Prostate gland (tissue), 2 donors: Measurements from ENCODE around the gene PLCB4. TPM values are rescaled to one million over a fixed set of nuclear protein-coding genes. Genes with fewer than 3 reads are reported as not detected.
A peak's percentile ranks its signal among the peaks of the same experiment; 100 is the strongest.

Experiments
- DNase-seq: peaks from one replicate; pipeline ENCODE4 v3.0.0-alpha.2; 2019; ENCODE audit warnings: low spot score
- H3K27ac ChIP-seq, 2 donors: fragments of 200-600 bp; sonication (generic); 2 replicates each; pipeline ENCODE4 v1.5.1; 2017 to 2019
- H3K27me3 ChIP-seq: fragments of 200-600 bp; sonication (generic); replicated peaks from 2 replicates; pipeline ENCODE4 v1.5.1; 2019; ENCODE audit not compliant: insufficient read depth
- H3K36me3 ChIP-seq, 2 donors: fragments of 200-600 bp; sonication (generic); 1 replicate in 1 of 2; 2 replicates in 1 of 2; pipeline versions ENCODE4 v1.5.1 to v1.8.1; 2017 to 2019
- H3K4me1 ChIP-seq: fragments of 200-600 bp; sonication (generic); replicated peaks from 2 replicates; pipeline ENCODE4 v1.5.1; 2019
- H3K4me3 ChIP-seq, 2 donors: fragments of 200-600 bp; sonication (generic); 2 replicates each; pipeline ENCODE4 v1.5.1; 2017 to 2019
- H3K9me3 ChIP-seq: fragments of 200-600 bp; sonication (generic); 2 replicates; pipeline ENCODE4 v1.5.1; 2017
- POLR2A ChIP-seq: fragments of 450-650 bp; IDR thresholded peaks from one replicate; pipeline ENCODE4 v1.6.1; 2016; ENCODE audit warnings: antibody characterized with exemption, mild to moderate bottlenecking
- POLR2AphosphoS5 ChIP-seq: sonication (generic); formaldehyde crosslinking; IDR thresholded peaks from one replicate; pipeline ENCODE4 v1.6.1; 2017; ENCODE audit warnings: antibody characterized with exemption
- WGBS: methylation state at CpG from one replicate; pipeline ENCODE4 v1.1.5; 2018; 5-methylcytosine and 5-hydroxymethylcytosine counted together
- intact Hi-C: fragments of 100-400 bp; cut with DNase I; formaldehyde crosslinking; loops from one replicate; pipeline ENCODE4 v1.14.2; 2022
- total RNA-seq, 2 donors: library from RNA; depleted of rRNA; stranded (reverse); fragments of >200 nt; gene quantifications; one replicate each; pipeline ENCODE4 v1.1.0, GENCODE V29; 2016
- TF ChIP-seq, protein P1 (sequence below), 4 experiments: fragments of 200-600 bp in 2 of 4; fragments of 450-650 bp in 2 of 4; sonication (generic) in 2 of 4; IDR thresholded peaks; 1 replicate in 3 of 4; 2 replicates in 1 of 4; pipeline ENCODE4 v1.5.1; 2016 to 2019; ENCODE audit warnings: antibody characterized with exemption in 4 of 4, mild to moderate bottlenecking in 2 of 4, moderate library complexity in 2 of 4

Gene PLCB4
- total RNA-seq, 2 donors from 2014 or later: 9.1 to 11.6 TPM

DNA sequence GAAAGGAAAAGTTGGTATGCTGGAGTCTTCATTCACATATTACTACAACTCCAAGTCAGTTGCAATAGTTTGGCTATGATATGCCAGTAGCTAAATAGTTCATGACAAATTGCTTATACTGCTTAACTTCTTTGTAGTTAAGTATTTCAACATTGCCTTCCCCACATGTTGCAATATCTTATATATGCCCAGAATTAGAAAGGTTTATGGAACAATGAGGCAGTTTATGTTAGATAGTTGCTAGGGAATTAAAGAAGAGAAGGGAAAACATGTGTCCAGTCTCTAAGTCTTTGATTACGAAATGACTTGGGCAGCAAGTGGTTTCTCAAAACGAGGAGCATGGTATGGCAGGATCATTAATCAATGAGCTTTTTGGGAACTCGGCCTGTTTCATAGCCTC is 145.8 kb downstream of the PLCB4 start:
- Histone ChIP-seq H3K9me3 (no peaks in the 10 kb centered on the region), H3K27me3 (no peaks in the 10 kb centered on the region), H3K4me3 (no peak overlapping the region), H3K36me3 (no peaks in the 10 kb centered on the region), H3K4me1 (no peaks in the 10 kb centered on the region), H3K27ac (no peak overlapping the region)
- 57% methylated on average over 3 of the region's 3 CpGs for WGBS
- intact Hi-C loops: no loop called here
- TF ChIP-seq, protein P1, sequence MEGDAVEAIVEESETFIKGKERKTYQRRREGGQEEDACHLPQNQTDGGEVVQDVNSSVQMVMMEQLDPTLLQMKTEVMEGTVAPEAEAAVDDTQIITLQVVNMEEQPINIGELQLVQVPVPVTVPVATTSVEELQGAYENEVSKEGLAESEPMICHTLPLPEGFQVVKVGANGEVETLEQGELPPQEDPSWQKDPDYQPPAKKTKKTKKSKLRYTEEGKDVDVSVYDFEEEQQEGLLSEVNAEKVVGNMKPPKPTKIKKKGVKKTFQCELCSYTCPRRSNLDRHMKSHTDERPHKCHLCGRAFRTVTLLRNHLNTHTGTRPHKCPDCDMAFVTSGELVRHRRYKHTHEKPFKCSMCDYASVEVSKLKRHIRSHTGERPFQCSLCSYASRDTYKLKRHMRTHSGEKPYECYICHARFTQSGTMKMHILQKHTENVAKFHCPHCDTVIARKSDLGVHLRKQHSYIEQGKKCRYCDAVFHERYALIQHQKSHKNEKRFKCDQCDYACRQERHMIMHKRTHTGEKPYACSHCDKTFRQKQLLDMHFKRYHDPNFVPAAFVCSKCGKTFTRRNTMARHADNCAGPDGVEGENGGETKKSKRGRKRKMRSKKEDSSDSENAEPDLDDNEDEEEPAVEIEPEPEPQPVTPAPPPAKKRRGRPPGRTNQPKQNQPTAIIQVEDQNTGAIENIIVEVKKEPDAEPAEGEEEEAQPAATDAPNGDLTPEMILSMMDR (IDR thresholded peaks at IDR 0.05): no peak
- no peak for TF ChIP-seq POLR2A
- no peak for DNase-seq

DNA sequence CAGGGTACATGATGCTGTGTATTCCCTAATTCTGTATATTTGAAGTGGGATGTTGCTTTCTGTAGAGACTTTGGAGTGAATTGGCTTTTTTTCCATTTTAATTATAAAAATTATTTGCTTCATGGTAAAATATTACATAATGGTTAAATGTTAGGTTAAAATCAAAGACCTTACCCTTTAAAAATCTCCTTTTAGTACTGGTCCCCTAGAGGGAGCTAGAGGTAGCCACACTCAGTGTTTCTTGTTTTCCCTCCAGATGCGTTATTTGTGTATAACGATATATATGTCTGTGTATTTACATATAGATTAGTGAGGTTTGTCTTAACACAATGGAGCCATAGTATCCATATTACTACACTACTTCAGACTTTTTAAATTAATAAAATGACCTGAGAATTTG is 146.7 kb downstream of the PLCB4 start:
- H3K27me3 ChIP-seq: no peaks in the 10 kb centered on the region
- H3K27ac ChIP-seq: no peak overlapping the region
- DNase-seq: no peak
- intact Hi-C loops: no loop called here
- WGBS: 89% methylated on average over 2 of the region's 2 CpGs
- TF ChIP-seq POLR2AphosphoS5: no peak
- TF ChIP-seq, protein P1 (IDR thresholded peaks at IDR 0.05): peak in 1 of 4 experiments; percentile 8
- H3K4me1 ChIP-seq: no peaks in the 10 kb centered on the region
- no peaks in the 10 kb centered on the region for H3K9me3 ChIP-seq
- no peak overlapping the region for H3K4me3 ChIP-seq
- no peaks in the 10 kb centered on the region for H3K36me3 ChIP-seq

DNA sequence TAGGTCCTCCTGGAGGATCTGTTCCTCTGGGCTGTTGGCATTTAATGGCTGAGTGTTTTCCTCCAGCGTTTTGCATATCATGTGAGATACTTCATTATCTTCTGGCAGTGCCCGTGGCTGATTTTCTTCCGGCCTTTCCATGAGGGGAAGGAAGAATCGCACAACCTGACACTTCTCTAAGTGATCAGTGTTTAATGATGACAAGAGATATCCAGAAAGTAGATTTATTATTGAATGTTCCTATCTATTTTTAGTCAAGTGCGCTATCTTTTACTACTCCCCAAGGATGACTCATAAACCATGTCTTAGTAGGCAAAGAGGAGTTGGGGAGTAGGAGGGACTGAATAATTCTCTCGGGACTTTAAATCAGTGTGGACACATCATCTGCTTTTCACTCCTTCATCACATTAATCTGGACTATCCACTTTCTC is 149.7 kb downstream of the PLCB4 start:
- intact Hi-C loops: no loop called here
- 61% methylated on average over 6 of the region's 6 CpGs for WGBS

DNA sequence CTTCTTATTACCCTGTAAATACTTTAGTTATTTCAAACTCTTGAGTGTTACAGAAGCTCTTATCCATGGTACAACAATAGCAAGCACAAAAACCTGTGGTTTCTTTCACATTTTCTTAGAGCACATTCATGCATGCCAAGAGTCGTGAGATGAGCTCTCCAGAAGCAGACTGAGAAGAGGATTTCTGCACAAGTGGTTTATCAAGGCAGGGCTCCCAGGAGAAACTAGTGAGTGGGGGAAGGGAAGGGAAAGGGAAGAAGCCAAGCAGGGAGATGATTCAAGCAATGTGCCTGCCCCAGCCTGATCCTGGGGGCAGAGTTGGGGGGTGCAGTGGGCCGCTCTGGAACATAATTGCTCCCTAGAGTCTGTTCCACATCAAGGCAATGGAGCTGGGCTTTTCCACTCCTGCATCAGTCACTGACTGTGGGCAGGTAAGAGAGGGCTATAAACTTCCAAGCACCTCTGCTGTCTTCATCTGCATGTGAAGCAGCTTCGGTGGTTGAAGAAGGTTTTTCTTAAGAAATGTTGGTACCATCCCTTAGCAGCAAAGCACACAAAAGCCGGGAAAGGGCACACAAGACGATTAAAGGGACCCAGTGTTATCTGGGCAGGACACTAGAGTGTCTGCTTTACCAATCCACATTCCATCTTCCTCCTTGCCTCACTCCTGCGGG is 152.1 kb downstream of the PLCB4 start:
- Histone ChIP-seq H3K27me3 (no peaks in the 10 kb centered on the region), H3K4me3 (no peak overlapping the region), H3K36me3 (no peaks in the 10 kb centered on the region), H3K9me3 (no peaks in the 10 kb centered on the region), H3K27ac (no peak overlapping the region), H3K4me1 (no peaks in the 10 kb centered on the region)
- 79% methylated on average over 6 of the region's 6 CpGs for WGBS
- TF ChIP-seq POLR2A (no peak), POLR2AphosphoS5 (no peak)
- TF ChIP-seq, protein P1 (IDR thresholded peaks at IDR 0.05): no peak
- no peak for DNase-seq
- intact Hi-C loops: loop anchor here (10.0 kb wide), 2 partner anchors 114 to 366 kb away; no protein-coding TSS in a partner anchor

More for the DNA sequence above, 149.7 kb downstream of the PLCB4 start:
- Histone ChIP-seq H3K27me3 (no peaks in the 10 kb centered on the region), H3K4me3 (no peak overlapping the region), H3K36me3 (no peaks in the 10 kb centered on the region), H3K4me1 (no peaks in the 10 kb centered on the region), H3K27ac (no peak overlapping the region), H3K9me3 (no peaks in the 10 kb centered on the region)
- DNase-seq: no peak
- TF ChIP-seq POLR2A (no peak), POLR2AphosphoS5 (no peak)
- TF ChIP-seq, protein P1 (IDR thresholded peaks at IDR 0.05): no peak

DNA sequence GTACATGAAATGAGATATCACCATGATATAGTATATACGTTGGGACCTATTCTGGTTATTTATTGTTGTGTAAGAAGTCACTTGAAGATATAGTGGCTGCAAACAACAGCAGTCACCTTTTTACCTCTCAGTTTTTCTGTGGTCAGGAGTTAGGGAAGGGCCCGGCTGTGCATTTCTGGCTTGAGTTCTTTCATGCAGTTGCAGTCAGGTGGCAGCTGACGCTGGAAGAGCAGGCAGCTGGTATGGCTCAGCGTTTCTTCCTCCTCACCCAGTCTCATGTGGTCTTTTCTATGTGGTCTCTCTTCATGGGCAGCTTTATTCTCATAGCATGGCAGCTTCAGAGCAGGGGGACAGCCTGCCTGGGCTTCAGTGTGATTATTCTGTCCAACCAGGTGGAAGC is 154.4 kb downstream of the PLCB4 start:
- no peak overlapping the region for H3K27ac ChIP-seq
- no peaks in the 10 kb centered on the region for H3K27me3 ChIP-seq
- DNase-seq: no peak
- 93% methylated on average over 4 of the region's 4 CpGs for WGBS
- no peak overlapping the region for H3K4me3 ChIP-seq
- no peaks in the 10 kb centered on the region for H3K9me3 ChIP-seq
- no peaks in the 10 kb centered on the region for H3K4me1 ChIP-seq
- intact Hi-C loops: loop anchor here (10.0 kb wide), 2 partner anchors 112 to 368 kb away; no protein-coding TSS in a partner anchor
- H3K36me3 ChIP-seq: no peaks in the 10 kb centered on the region
- TF ChIP-seq POLR2A (no peak), POLR2AphosphoS5 (no peak)
- TF ChIP-seq, protein P1 (IDR thresholded peaks at IDR 0.05): no peak
